BJ (cell line): Measurements from ENCODE around the gene GPAT3. TPM values are rescaled to one million over a fixed set of nuclear protein-coding genes. Genes with fewer than 3 reads are reported as not detected.
"Not testable (repeated sequence)": the region's sequence is repeated elsewhere in the genome, so short reads cannot be mapped to it uniquely, and the experiment has no call there.

Experiments
- CTCF ChIA-PET: fragments of 350-600 bp; formaldehyde crosslinking; extraction: SDS; loops from one replicate; lab custom pipeline; 2021; ENCODE audit warnings: antibody characterized with exemption, inconsistent platforms; lab: Yijun Ruan, JAX
- POLR2A ChIA-PET: fragments of 300-600 bp; sonication (Branson Sonifier 250); formaldehyde crosslinking; extraction: SDS; loops from one replicate; lab custom pipeline; 2021; ENCODE audit warnings: antibody characterized with exemption; lab: Charles Lee
- DNase-seq: peaks from one replicate; pipeline ENCODE4 v3.0.0-alpha.2; 2011; ENCODE audit warnings: low read depth
- H3K27me3 ChIP-seq: 2 replicates; pipeline ENCODE4 v1.6.0; 2011; ENCODE audit warnings: low read length; ENCODE audit not compliant: control insufficient read depth, insufficient read depth
- H3K36me3 ChIP-seq: 2 replicates; pipeline ENCODE4 v1.5.1; 2011; ENCODE audit warnings: low read length; ENCODE audit not compliant: control insufficient read depth, insufficient read depth
- H3K4me3 ChIP-seq: 2 replicates; pipeline ENCODE4 v1.5.1; 2011; ENCODE audit warnings: low read depth, mild to moderate bottlenecking, control low read depth, low read length
- CTCF ChIP-seq: IDR thresholded peaks from 2 replicates; pipeline ENCODE4 v1.5.1; 2011; ENCODE audit warnings: low read depth, mild to moderate bottlenecking, control low read depth, inconsistent platforms, low read length, moderate library complexity; ENCODE audit not compliant: insufficient read depth
- polyA plus RNA-seq: library from polyadenylated mRNA; depleted of rRNA; stranded (reverse); fragments of >200 nt; gene quantifications from 2 replicates; pipeline ENCODE4 v1.2.3, GENCODE V29; 2011

GPAT3 gene
- polyA plus RNA-seq, 1 experiment = 0.58 TPM

GRCh38 chr4:83572848-83573247, 36.9 kb downstream of the GPAT3 start:
- no peak for DNase-seq
- TF ChIP-seq CTCF = no peak
- Histone ChIP-seq H3K36me3 (no peaks in the 10 kb centered on the region), H3K4me3 (no peak overlapping the region), H3K27me3 (no peaks in the 10 kb centered on the region; the same call in 1 of the 2 replicates)
- CTCF ChIA-PET = interaction anchor here (0.8 kb wide), 1 partner anchor 19 kb away, joined by 3 read pairs; no protein-coding TSS in a partner anchor
- POLR2A ChIA-PET = no interaction called here

GRCh38 chr4:83574247-83574646, 38.3 kb downstream of the GPAT3 start:
- Histone ChIP-seq H3K27me3 (no peaks in the 10 kb centered on the region; the same call in 1 of the 2 replicates), H3K4me3 (no peak overlapping the region), H3K36me3 (no peaks in the 10 kb centered on the region)
- ChIA-PET CTCF (no interaction called here), POLR2A (no interaction called here)
- DNase-seq = no peak
- TF ChIP-seq CTCF = no peak

- H3K4me3 ChIP-seq, POLR2A ChIA-PET, CTCF ChIA-PET, H3K36me3 ChIP-seq, H3K27me3 ChIP-seq, DNase-seq: not testable (repeated sequence)
Observed at GRCh38 chr4:83576237-83576636, 40.3 kb downstream of the GPAT3 start.

GRCh38 chr4:83581411-83582288, 45.7 kb downstream of the GPAT3 start:
- DNase-seq = no peak
- POLR2A ChIA-PET = interaction anchor here (0.6 kb wide), 1 partner anchor 41 kb away, joined by 10 read pairs; no protein-coding TSS in a partner anchor
- Histone ChIP-seq H3K36me3 (no peaks in the 10 kb centered on the region), H3K27me3 (no peaks in the 10 kb centered on the region), H3K4me3 (no peak overlapping the region)
- CTCF ChIA-PET = interaction anchor here (1.0 kb wide), 1 partner anchor 16 kb away, joined by 3 read pairs; no protein-coding TSS in a partner anchor
- no peak for TF ChIP-seq CTCF

- no peak for TF ChIP-seq CTCF
- Histone ChIP-seq H3K36me3 (no peaks in the 10 kb centered on the region), H3K4me3 (no peak overlapping the region), H3K27me3 (no peaks in the 10 kb centered on the region)
- ChIA-PET CTCF (interaction anchor here (1.0 to 2.6 kb wide), 2 partner anchors 17 to 73 kb away, joined by 3 to 7 read pairs; no protein-coding TSS in a partner anchor), POLR2A (no interaction called here)
- no peak for DNase-seq
Observed at GRCh38 chr4:83582289-83582785, 46.4 kb downstream of the GPAT3 start.
